Activated CD8-positive, alpha-beta memory T cell treated with anti-CD3 and anti-CD28 coated beads for 36 hours (primary cell): ENCODE data around the gene RTP5. TPM values are rescaled to one million over a fixed set of nuclear protein-coding genes. Genes with fewer than 3 reads are reported as not detected.
"Not testable (repeated sequence)": the region's sequence is repeated elsewhere in the genome, so short reads cannot be mapped to it uniquely, and the experiment has no call there.

Experiments used
- CTCF ChIA-PET: fragments of 350-600 bp; sonication (Branson Sonifier 250); formaldehyde crosslinking; loops from one replicate; lab custom pipeline; 2021; ENCODE audit warnings: antibody characterized with exemption; lab: Charles Lee
- POLR2A ChIA-PET: fragments of 350-600 bp; sonication (Branson Sonifier 250); formaldehyde crosslinking; loops from one replicate; lab custom pipeline; 2021; ENCODE audit warnings: antibody characterized with exemption; lab: Charles Lee
- total RNA-seq, 2 experiments: library from RNA; stranded (reverse); gene quantifications; one replicate each; pipeline ENCODE4 v1.2.3, GENCODE V29; 2021

The RTP5 gene
- total RNA-seq, 2 experiments from 2014 or later: 0.11 to 0.25 TPM

GRCh38 chr2:241875754-241876527, 6.4 kb downstream of the RTP5 start:
- POLR2A ChIA-PET: not testable (repeated sequence)
- CTCF ChIA-PET: interaction anchor here (0.7 to 1.3 kb wide), 2 partner anchors 10 to 71 kb away, joined by 3 read pairs; no protein-coding TSS in a partner anchor

GRCh38 chr2:241876528-241877196, 7.1 kb downstream of the RTP5 start:
- CTCF ChIA-PET: interaction anchor here (0.6 to 3.0 kb wide), 6 partner anchors 9 to 143 kb away, joined by 3 to 20 read pairs (median 4); partner anchors contain the start of gene RTP5
- POLR2A ChIA-PET: no interaction called here

GRCh38 chr2:241877197-241877685, 7.7 kb downstream of the RTP5 start:
- POLR2A ChIA-PET: no interaction called here
- CTCF ChIA-PET: interaction anchor here (1.3 to 3.0 kb wide), 5 partner anchors 10 to 144 kb away, joined by 3 to 20 read pairs (median 4); partner anchors contain the start of gene RTP5

- ChIA-PET CTCF (interaction anchor here (0.5 to 3.0 kb wide), 29 partner anchors 11 to 543 kb away, joined by 3 to 20 read pairs (median 4); partner anchors contain the start of genes D2HGDH, DTYMK, ING5 and PDCD1), POLR2A (interaction anchor here (1.2 kb wide), 1 partner anchor 177 kb away, joined by 3 read pairs; no protein-coding TSS in a partner anchor)
Measured at GRCh38 chr2:241877989-241878970, 8.8 kb downstream of the RTP5 start.

GRCh38 chr2:241879326-241879725, 9.8 kb downstream of the RTP5 start:
- POLR2A ChIA-PET: interaction anchor here (0.6 to 1.2 kb wide), 2 partner anchors 178 to 661 kb away, joined by 3 read pairs; no protein-coding TSS in a partner anchor

GRCh38 chr2:241880311-241881073, 11.0 kb downstream of the RTP5 start:
- POLR2A ChIA-PET: interaction anchor here (1.0 kb wide), 1 partner anchor 194 kb away, joined by 4 read pairs; the partner anchor contains the start of gene DTYMK
- CTCF ChIA-PET: interaction anchor here (1.3 kb wide), 1 partner anchor 12 kb away, joined by 3 read pairs; no protein-coding TSS in a partner anchor

More at GRCh38 chr2:241879326-241879725, 9.8 kb downstream of the RTP5 start:
- CTCF ChIA-PET: interaction anchor here (0.5 to 3.0 kb wide), 15 partner anchors 12 to 544 kb away, joined by 3 to 20 read pairs (median 5); partner anchors contain the start of genes D2HGDH, DTYMK, ING5 and PDCD1

- POLR2A ChIA-PET: no interaction called here
- CTCF ChIA-PET: no interaction called here
Measured at GRCh38 chr2:241882091-241882625, 12.6 kb downstream of the RTP5 start.

- POLR2A ChIA-PET: interaction anchor here (0.6 kb wide), 1 partner anchor 9 kb away, joined by 5 read pairs; no protein-coding TSS in a partner anchor
Measured at GRCh38 chr2:241884951-241885290, 15.4 kb downstream of the RTP5 start.

GRCh38 chr2:241885291-241885945, 15.9 kb downstream of the RTP5 start:
- CTCF ChIA-PET: interaction anchor here (0.6 kb wide), 1 partner anchor 185 kb away, joined by 5 read pairs; no protein-coding TSS in a partner anchor

More at GRCh38 chr2:241884951-241885290, 15.4 kb downstream of the RTP5 start:
- CTCF ChIA-PET: interaction anchor here (0.6 kb wide), 1 partner anchor 185 kb away, joined by 5 read pairs; no protein-coding TSS in a partner anchor

GRCh38 chr2:241885946-241886643, 16.6 kb downstream of the RTP5 start:
- ChIA-PET POLR2A (no interaction called here), CTCF (no interaction called here)

More at GRCh38 chr2:241885291-241885945, 15.9 kb downstream of the RTP5 start:
- POLR2A ChIA-PET: interaction anchor here (0.6 kb wide), 1 partner anchor 9 kb away, joined by 5 read pairs; no protein-coding TSS in a partner anchor

GRCh38 chr2:241886840-241887447, 17.4 kb downstream of the RTP5 start:
- ChIA-PET POLR2A (no interaction called here), CTCF (no interaction called here)

GRCh38 chr2:241887806-241888522, 18.4 kb downstream of the RTP5 start:
- CTCF ChIA-PET: no interaction called here
- POLR2A ChIA-PET: interaction anchor here (0.6 kb wide), 1 partner anchor 1436 kb away, joined by 4 read pairs; no protein-coding TSS in a partner anchor

GRCh38 chr2:241888641-241889040, 19.1 kb downstream of the RTP5 start:
- POLR2A ChIA-PET: interaction anchor here (0.6 kb wide), 1 partner anchor 1436 kb away, joined by 4 read pairs; no protein-coding TSS in a partner anchor
- CTCF ChIA-PET: no interaction called here

GRCh38 chr2:241890524-241891235, 21.2 kb downstream of the RTP5 start:
- CTCF ChIA-PET: no interaction called here
- POLR2A ChIA-PET: no interaction called here
